DMS114 treated with DMSO at 0.1 percent for 48 hours (cell line): ENCODE data around the gene GUCY2F.
A peak's percentile ranks its signal among the peaks of the same experiment; 100 is the strongest.

ENCODE experiments used
- DNase-seq: peaks from one replicate; lab custom pipeline; 2025; ENCODE audit not compliant: unreplicated experiment; lab: John Stamatoyannopoulos, UW

The GUCY2F gene

GRCh38 chrX:109481986-109482385 lies at the start of gene GUCY2F:
Gene GUCY2F, minus strand, starts transcription at chrX:109482086. Its CDS starts 6,150 bp downstream, at chrX:109475936.
- no peak for DNase-seq

GRCh38 chrX:109519001-109519400 lies 37.1 kb upstream of the GUCY2F start:
- DNase-seq = no peak

- DNase-seq = no peak
These were observed 29.2 kb upstream of the GUCY2F start for GRCh38 chrX:109511113-109511512.

GRCh38 chrX:109508915-109509314 lies 27.0 kb upstream of the GUCY2F start:
- no peak for DNase-seq

GRCh38 chrX:109501176-109501575 lies 19.3 kb upstream of the GUCY2F start:
- no peak for DNase-seq

GRCh38 chrX:109498434-109498833 lies 16.5 kb upstream of the GUCY2F start:
- DNase-seq = no peak

- DNase-seq = no peak
These were observed 7.3 kb upstream of the GUCY2F start for GRCh38 chrX:109489174-109489573.

GRCh38 chrX:109487640-109488039 lies 5.8 kb upstream of the GUCY2F start:
- DNase-seq = no peak

- DNase-seq = peak; percentile 65
These were observed 3.8 kb upstream of the GUCY2F start for GRCh38 chrX:109485470-109486340.

GRCh38 chrX:109484886-109485285 lies 3.0 kb upstream of the GUCY2F start:
- no peak for DNase-seq

GRCh38 chrX:109475174-109475891 lies 6.6 kb downstream of the GUCY2F start:
- DNase-seq = peak; percentile 35

- no peak for DNase-seq
These were observed 8.7 kb downstream of the GUCY2F start for GRCh38 chrX:109472939-109473735.

GRCh38 chrX:109464231-109464630 lies 17.7 kb downstream of the GUCY2F start:
- no peak for DNase-seq

- no peak for DNase-seq
These were observed 18.1 kb downstream of the GUCY2F start for GRCh38 chrX:109463784-109464183.

- DNase-seq = no peak
These were observed 33.5 kb downstream of the GUCY2F start for GRCh38 chrX:109448282-109448938.

GRCh38 chrX:109441266-109441665 lies 40.6 kb downstream of the GUCY2F start:
- DNase-seq = no peak

GRCh38 chrX:109440475-109440874 lies 41.4 kb downstream of the GUCY2F start:
- no peak for DNase-seq

- no peak for DNase-seq
These were observed 72.7 kb downstream of the GUCY2F start for GRCh38 chrX:109409181-109409580.

- no peak for DNase-seq
These were observed 78.0 kb downstream of the GUCY2F start for GRCh38 chrX:109403922-109404321.

- no peak for DNase-seq
These were observed 82.1 kb downstream of the GUCY2F start for GRCh38 chrX:109399831-109400230.

- DNase-seq = no peak
These were observed 83.1 kb downstream of the GUCY2F start for GRCh38 chrX:109398833-109399232.
